Measurements from ENCODE around the gene RAB12.

RAB12 gene

GRCh38 chr18:8660316-8660715 lies 51.1 kb downstream of the RAB12 start:
- Histone ChIP-seq H4K20me1 (ENCODE audit: insufficient read depth, low read length, poor library complexity, severe bottlenecking) (no peaks in the 10 kb centered on the region), H3K9me3 (ENCODE audit: insufficient read depth, low read depth, low read length) (no peaks in the 10 kb centered on the region), H3K27me3 (ENCODE audit: insufficient read depth, low read length, poor library complexity, severe bottlenecking) (no peaks in the 10 kb centered on the region), H3K4me2 (ENCODE audit: low read depth, low read length, poor library complexity, severe bottlenecking) (no peak overlapping the region), H3K4me3 (ENCODE audit: low read length, poor library complexity, severe bottlenecking) (no peak overlapping the region), H3K9ac (ENCODE audit: low read depth, low read length, poor library complexity, severe bottlenecking) (no peak overlapping the region), H3K79me2 (ENCODE audit: insufficient read depth, low read length) (no peaks in the 10 kb centered on the region), H3K36me3 (ENCODE audit: insufficient read depth, low read length) (no peaks in the 10 kb centered on the region), H2AFZ (ENCODE audit: low read length) (no peak overlapping the region), H3K9me2 (replicated peaks; ENCODE audit: low read depth, low read length) (no peaks in the 10 kb centered on the region), H3K4me1 (ENCODE audit: insufficient read depth, low read length, poor library complexity, severe bottlenecking) (peaks cover 7% of the 10 kb centered on the region), H3F3A (ENCODE audit: low read depth) (no peaks in the 10 kb centered on the region)
- no peak for TF ChIP-seq EZH2phosphoT487 (IDR thresholded peaks at IDR 0.05; ENCODE audit: borderline replicate concordance)
- TF ChIP-seq, protein P1, sequence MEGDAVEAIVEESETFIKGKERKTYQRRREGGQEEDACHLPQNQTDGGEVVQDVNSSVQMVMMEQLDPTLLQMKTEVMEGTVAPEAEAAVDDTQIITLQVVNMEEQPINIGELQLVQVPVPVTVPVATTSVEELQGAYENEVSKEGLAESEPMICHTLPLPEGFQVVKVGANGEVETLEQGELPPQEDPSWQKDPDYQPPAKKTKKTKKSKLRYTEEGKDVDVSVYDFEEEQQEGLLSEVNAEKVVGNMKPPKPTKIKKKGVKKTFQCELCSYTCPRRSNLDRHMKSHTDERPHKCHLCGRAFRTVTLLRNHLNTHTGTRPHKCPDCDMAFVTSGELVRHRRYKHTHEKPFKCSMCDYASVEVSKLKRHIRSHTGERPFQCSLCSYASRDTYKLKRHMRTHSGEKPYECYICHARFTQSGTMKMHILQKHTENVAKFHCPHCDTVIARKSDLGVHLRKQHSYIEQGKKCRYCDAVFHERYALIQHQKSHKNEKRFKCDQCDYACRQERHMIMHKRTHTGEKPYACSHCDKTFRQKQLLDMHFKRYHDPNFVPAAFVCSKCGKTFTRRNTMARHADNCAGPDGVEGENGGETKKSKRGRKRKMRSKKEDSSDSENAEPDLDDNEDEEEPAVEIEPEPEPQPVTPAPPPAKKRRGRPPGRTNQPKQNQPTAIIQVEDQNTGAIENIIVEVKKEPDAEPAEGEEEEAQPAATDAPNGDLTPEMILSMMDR (conservative IDR thresholded peaks at IDR 0.05; ENCODE audit: low read length) = no peak

- H3K27me3 ChIP-seq (ENCODE audit: insufficient read depth, low read length, poor library complexity, severe bottlenecking) = no peaks in the 10 kb centered on the region
- H3K4me3 ChIP-seq (ENCODE audit: low read length, poor library complexity, severe bottlenecking) = no peak overlapping the region
Measured at GRCh38 chr18:8661754-8662559, 52.7 kb downstream of the RAB12 start.

GRCh38 chr18:8662560-8663255 lies 53.5 kb downstream of the RAB12 start:
- H3K36me3 ChIP-seq (ENCODE audit: insufficient read depth, low read length) = no peaks in the 10 kb centered on the region
- peaks cover 7% of the 10 kb centered on the region for H3K4me1 ChIP-seq (ENCODE audit: insufficient read depth, low read length, poor library complexity, severe bottlenecking)
- H3K9me2 ChIP-seq (replicated peaks; ENCODE audit: low read depth, low read length) = no peaks in the 10 kb centered on the region
- no peaks in the 10 kb centered on the region for H3K9me3 ChIP-seq (ENCODE audit: insufficient read depth, low read depth, low read length)
- no peak for TF ChIP-seq EZH2phosphoT487 (IDR thresholded peaks at IDR 0.05; ENCODE audit: borderline replicate concordance)
- TF ChIP-seq, protein P1 (conservative IDR thresholded peaks at IDR 0.05; ENCODE audit: low read length) = no peak
- no peaks in the 10 kb centered on the region for H4K20me1 ChIP-seq (ENCODE audit: insufficient read depth, low read length, poor library complexity, severe bottlenecking)
- H3K27me3 ChIP-seq (ENCODE audit: insufficient read depth, low read length, poor library complexity, severe bottlenecking) = no peaks in the 10 kb centered on the region
- H3F3A ChIP-seq (ENCODE audit: low read depth) = no peaks in the 10 kb centered on the region
- H3K4me2 ChIP-seq (ENCODE audit: low read depth, low read length, poor library complexity, severe bottlenecking) = no peak overlapping the region
- no peak overlapping the region for H2AFZ ChIP-seq (ENCODE audit: low read length)
- no peak overlapping the region for H3K9ac ChIP-seq (ENCODE audit: low read depth, low read length, poor library complexity, severe bottlenecking)
- no peaks in the 10 kb centered on the region for H3K79me2 ChIP-seq (ENCODE audit: insufficient read depth, low read length)
- no peak overlapping the region for H3K4me3 ChIP-seq (ENCODE audit: low read length, poor library complexity, severe bottlenecking)

More at GRCh38 chr18:8661754-8662559, 52.7 kb downstream of the RAB12 start:
- TF ChIP-seq EZH2phosphoT487 (IDR thresholded peaks at IDR 0.05; ENCODE audit: borderline replicate concordance) = no peak
- TF ChIP-seq, protein P1 (conservative IDR thresholded peaks at IDR 0.05; ENCODE audit: low read length) = no peak
- peaks cover 7% of the 10 kb centered on the region for H3K4me1 ChIP-seq (ENCODE audit: insufficient read depth, low read length, poor library complexity, severe bottlenecking)
- H3K9me3 ChIP-seq (ENCODE audit: insufficient read depth, low read depth, low read length) = no peaks in the 10 kb centered on the region
- no peaks in the 10 kb centered on the region for H3F3A ChIP-seq (ENCODE audit: low read depth)
- H3K4me2 ChIP-seq (ENCODE audit: low read depth, low read length, poor library complexity, severe bottlenecking) = peak overlapping the region; percentile 57
- no peaks in the 10 kb centered on the region for H4K20me1 ChIP-seq (ENCODE audit: insufficient read depth, low read length, poor library complexity, severe bottlenecking)
- H3K79me2 ChIP-seq (ENCODE audit: insufficient read depth, low read length) = no peaks in the 10 kb centered on the region
- no peaks in the 10 kb centered on the region for H3K36me3 ChIP-seq (ENCODE audit: insufficient read depth, low read length)
- no peak overlapping the region for H3K9ac ChIP-seq (ENCODE audit: low read depth, low read length, poor library complexity, severe bottlenecking)
- no peaks in the 10 kb centered on the region for H3K9me2 ChIP-seq (replicated peaks; ENCODE audit: low read depth, low read length)
- peak overlapping the region; percentile 83; the same call in 1 of the 2 replicates for H2AFZ ChIP-seq (ENCODE audit: low read length)

Data from Loucy (cell line).